ENCODE data around the gene LAMA5.

LAMA5 gene

DNA sequence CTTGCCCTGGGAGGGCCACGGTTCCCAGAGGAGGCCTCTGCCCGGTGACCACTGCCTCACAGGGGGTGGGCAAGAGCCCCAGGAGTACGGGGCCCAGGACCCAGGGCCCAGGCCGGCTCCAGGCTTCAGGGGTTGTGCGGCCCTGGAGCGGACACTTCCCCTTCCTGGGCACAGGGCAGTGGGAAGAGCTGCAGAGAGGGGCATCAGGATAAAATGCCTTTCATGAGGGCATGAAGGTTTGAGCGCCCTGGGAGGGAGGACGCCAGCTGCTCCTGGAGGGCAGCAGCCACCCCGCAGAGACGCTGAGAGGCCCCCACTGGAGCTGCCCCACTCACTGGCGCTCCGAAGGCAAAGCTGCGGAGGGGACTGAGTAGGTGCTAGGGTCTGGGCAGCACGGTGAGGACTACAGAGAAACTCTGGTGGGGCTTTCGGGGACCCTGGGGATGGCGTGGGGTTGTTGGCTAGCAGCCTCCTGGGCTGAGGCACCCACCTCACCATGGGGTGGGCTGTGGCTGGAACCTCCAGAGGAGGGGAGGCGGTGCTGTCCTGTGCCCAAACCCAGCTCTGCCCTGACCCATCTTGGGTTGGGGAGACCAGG is 10.4 kb downstream of the LAMA5 start:
- DNase-seq: no peak

DNA sequence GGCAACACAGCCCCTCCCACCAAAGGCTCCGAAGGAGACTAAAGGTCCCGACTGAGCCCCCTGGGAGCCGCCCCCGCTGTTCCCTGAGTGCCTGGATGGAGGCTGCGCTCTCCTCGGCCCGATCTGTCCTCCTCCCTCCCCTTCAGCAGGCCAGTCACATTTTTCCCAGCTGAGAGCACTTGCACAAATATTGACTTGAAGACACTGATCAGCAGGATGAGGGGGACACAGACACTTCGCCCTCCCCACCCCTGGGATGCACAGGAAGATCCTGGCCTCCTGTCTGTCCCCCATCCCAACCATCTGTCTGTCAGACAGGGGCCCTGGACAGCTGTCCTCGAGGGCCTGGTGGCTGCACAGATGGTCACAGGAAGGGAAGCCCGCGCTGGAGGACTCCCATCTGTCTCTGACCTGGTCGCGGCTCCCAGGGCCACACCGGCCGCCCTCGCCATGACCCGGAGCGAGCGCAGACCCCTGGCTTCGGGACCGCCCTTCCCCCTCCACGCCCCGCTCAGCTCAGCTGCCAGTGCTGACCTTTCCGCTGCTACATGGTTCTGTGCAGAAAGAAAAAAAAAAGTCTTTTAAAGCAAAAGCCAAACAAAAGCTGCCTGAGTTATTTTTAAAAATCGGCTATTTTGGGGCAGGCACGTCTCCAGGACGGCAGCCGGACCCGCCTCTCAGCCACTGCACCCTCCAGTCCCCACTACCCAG is 11.1 kb downstream of the LAMA5 start:
- DNase-seq: no peak

DNA sequence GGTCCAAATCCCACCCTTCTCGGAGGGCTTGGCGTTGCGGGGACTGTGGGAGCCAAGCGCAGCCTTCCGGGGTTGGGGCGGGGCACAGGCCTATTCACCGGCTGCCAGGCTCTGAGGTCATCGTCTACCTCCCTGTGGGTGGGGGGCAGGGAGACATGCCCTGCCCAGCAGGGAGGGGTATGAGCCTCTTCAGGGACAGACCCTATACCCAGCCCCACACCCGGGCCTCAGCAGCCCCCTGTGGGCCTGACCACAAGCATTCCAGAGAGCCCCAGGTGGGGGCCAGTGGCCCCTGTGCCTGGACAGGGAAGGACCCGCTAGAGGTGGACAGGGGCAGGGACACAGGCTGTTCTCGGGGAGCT is 11.6 kb downstream of the LAMA5 start:
- no peak for DNase-seq

DNA sequence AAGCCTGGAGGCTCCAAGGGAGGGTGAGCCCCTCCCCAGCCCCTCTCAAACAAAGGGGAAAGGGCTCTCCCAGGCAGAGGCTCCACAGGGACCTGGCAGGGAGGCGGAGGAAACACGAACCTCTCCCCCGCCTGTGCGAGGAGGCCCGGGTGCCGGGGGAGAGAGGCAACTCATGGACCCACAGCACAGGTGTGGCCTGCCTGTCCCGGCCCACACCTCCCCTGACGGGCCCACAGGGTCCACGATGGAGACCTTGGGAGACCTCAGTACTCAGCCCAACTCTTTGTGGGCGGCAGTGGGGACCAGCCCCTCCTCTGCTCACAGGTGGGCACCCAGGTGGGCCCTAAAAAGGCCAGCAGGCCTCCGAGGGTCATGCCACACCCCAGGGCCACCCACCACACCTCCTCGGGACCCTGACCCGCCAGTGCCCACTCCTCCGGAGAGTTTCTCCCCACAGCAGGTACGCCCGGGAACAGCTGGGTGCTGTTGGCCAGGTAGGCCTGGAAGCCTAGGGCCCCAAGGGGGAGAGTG is 12.2 kb downstream of the LAMA5 start:
- no peak for DNase-seq

DNA sequence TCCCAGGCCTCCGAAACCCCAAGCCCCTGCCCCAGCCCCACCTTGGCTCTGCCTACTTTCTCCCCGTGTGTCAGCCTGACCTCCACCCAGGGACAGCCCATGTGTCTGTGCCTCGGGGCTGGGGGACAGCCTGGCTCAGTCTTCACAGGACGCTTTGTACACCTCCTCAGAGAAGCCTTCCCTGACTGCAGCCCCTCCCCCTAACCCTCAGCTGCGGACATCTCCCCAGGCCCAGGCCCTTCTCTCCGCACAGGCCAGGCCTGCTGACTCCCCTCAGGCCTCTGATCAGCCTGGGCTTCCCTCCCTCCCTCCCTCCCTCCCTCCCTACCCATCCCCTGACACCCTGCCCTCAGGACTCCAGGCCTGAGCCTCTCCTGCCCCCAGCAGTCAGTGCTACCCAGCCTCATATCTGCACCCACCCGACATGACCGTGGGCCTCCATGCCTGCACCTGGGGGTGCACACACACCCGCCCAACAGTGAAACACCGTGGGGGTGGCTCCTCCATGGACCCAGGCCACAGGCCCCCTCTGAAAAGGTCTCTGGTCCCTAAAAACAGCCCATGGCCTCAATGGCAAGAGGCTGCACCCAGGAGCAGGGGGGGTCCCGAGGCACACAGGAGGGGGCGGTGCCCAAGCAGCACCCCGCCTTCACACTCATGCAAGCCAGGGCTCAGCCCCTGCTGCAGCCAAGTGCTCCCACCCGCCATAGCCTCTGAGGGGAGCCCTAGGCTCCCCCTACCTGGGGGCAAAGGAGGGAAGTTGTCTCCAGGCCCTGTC is 12.9 kb downstream of the LAMA5 start:
- DNase-seq: no peak

DNA sequence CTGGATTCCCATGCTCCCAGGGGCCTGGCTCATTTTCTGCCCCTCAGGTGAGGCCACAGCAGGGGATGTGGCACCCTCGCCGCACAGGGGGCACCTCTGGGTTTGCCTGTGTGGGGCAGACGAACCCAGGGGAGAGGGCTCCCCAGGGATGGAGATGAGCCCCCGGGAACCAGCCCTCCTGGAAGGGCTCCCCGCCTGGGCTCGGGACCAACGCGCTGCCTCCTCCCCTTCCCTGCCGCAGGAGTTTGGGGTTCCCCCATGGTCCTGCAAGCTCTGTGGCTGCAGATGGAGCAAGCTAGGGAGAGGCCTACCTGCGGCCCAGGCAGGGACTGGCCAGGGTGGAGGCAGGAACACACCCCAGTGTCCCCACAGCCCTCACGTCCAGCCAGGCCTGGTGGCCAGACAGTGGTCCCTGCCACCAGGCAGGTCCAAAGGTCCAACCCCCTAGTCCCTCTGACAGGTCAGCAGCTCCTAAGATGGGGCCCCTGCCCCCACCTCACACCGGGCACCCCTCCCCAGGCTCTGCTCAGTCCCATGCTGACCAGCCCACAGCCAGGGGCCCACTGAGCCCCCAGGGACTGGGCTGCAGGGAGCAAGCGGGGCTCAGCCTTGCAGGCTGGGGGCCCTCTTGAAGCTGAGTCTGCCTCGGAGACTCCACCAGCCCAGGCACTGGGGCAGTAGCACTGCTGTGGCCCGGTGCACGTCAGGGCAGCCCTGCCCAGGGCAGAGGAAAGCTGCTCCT is 13.7 kb downstream of the LAMA5 start:
- no peak for DNase-seq

DNA sequence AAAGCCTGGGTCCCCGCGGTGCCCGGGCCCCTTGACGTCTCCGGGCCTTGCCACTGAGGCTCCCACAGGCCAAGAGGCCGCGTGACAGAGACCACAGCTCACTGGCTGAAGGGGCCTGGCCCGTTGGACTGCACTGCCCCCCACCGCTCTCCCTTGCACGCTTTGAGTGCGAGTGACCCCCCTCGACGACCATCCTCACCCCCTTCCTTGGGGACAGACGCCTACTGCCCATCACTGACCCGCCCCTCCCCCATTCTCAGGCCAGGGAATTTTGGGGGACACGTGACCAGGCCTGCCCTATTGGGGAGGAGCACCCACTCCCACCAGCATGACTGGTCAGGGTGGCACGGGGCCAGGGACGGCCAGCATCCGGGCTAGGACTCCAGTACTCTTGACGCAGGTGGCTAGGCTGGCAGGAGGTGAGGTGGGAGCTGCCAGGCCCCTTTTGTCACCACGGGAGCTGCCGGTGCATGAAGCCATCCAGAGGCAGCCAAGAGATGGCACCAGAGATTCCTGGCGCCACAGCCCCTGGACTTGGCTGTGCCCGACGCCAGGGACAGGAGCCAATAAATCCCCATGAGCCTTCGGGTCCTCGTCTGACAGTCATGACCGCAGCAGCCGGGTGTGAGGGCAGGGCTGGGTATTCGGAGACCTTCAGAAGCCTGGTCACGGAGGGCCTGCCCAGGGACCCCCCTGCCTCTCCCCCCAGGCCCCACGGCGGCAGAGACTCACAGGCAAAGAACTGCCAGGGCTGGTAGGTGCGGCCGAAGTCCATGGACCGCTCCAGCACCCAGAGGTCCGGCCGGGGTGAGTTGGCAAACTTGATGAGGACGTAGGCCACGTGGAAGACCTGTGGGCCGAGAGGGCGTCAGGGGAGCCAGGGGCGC is 14.5 kb downstream of the LAMA5 start:
- no peak for DNase-seq

DNA sequence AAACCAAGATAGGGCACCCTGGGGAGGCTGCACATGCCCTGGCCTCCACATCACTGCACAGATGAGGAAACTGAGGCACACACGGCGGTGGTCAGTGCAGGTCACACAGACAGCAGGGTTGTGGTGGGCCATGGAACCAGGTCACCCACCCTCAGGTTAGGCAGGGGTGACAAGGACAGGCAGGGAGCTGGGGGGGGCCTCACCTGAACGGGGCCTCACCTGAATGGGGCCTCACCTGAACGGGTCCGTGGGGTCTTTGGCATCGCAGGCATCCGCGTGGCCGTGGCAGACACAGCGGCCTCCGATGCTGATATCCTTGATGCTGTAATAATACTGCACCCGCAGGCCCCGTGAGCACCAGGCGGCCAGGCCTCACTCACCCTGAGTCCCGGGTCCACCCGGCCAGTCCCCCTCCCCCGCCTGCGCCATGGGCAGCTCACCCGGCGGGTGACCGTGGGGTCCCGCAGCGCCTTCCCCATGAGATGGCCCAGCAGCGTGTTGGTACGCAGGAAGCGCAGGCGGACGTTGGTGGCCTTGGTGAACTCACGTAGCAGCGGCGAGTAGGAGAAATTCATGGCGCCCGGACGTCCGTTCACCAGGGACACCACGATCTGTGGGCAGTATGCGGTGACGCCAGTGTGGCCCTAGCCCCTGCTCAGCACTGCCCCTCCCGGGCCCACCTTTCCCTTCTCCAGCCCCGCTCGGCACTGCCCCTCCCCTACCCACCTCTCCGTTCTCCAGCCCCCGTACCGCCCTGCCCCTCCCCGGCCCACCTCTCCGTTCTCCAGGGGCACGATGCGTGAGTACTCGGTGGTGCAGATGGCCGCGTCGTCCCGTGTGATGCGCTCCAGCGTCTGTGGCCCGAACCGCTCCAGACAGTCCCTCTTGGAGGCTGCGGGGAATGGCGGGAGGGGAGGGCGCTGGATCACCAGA is 15.4 kb downstream of the LAMA5 start:
- no peak for DNase-seq

DNA sequence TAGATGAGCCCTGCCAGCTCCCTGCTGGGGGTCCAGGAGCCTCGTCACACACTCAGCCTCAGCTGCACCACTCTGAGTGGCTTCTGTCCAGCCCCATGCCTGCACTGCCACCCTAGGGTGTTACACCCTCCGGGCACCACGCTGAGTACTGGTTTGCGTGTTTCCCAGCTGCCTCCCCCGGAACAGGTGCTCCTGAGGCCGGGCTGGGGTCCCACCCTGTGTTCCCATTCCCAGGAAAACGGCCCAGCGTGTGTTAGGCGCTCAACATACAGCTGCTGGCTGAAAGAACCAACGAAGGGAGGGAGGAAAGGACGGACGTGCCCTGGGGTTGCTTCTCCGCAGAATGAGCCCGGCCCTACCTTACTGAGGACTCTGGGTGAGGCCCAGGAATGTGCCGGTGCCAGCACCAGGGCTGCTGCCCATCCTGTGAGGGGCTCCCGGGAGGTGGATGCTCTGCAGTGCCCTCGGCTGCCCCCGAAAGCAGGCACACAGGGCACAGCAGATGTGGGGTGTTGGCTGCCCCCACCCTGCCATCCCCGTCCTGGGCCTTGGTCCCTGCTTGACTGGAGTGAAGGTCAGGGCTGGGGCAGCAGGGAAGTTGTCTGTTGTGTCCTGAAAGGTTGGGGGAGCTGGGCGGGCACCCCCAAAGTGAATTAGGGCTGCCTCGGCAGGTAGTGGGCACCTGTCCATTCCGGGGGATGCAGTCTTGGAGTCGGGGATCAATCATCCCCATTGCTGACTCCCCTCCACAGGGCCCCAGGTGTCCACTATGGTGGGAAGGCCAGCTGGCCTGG is 16.3 kb downstream of the LAMA5 start:
- DNase-seq: no peak

DNA sequence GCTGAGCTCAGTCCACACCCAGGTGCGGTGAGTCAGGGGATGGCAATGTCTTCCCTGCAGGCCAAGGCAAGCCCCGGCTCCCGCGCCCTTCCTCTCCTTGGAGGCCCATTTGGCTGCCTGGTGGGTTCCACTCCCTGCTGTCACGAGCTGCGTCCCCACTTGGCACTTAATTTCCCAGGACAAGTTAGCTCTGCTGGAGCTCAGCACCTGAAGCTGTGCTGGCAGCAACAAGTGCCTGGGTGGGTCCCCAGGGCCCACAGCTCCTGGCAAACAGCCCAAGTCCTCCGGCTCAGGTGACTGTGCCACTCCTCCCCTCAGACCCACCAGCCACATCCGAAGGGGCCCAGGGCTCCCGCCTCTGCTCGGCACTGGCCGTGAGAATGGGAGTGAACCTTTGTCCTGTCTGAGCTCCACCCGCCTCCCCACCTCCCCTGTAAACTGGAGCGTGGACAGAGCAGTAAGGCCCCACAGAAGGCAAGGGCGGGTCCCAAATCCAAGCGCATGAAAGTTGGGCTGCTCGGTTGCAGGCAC is 16.9 kb downstream of the LAMA5 start:
- DNase-seq: no peak

DNA sequence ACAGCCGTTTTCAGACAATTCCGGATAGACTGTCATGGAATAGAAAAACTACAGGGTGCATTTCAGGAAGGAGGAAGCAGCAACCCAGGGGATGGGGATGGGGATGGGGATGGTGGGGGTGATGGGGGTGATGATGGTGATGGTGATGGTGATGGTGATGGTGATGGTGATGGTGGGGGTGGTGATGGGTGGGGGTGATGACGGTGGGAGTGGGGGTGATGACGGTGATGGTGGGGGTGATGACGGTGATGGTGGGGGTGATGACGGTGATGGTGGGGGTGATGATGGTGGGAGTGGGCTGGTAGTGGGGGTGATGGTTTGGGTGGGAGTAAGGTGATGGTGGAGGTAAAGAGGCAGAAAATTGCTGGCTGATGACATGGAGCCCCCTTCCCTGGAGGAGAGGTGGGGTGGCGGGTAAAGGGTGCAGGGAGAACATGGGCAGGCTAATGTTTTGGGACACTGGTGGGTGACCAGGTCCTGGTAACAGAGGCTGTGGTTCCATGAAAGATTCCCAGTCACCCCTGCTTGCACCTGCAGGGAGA is 17.5 kb downstream of the LAMA5 start:
- DNase-seq: no peak

DNA sequence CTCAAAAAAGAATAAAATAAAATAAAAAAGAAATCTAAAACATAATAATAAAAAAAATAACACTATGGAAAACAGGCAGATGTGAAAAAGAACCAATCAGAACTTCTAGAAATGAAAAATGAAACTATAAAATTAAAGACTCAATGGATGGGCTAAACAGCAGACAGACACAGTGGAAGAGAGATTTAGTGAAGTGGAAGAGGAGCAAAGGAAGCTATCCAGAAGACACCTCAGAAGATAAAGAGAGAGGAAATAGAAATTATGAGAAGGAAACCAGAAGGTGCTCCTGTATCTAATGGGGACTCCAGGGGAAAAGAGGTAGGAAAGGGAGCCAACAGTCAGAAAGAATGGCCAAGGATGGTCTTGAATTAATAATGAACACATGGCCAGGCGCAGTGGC is 18.5 kb downstream of the LAMA5 start:
- DNase-seq: no peak

DNA sequence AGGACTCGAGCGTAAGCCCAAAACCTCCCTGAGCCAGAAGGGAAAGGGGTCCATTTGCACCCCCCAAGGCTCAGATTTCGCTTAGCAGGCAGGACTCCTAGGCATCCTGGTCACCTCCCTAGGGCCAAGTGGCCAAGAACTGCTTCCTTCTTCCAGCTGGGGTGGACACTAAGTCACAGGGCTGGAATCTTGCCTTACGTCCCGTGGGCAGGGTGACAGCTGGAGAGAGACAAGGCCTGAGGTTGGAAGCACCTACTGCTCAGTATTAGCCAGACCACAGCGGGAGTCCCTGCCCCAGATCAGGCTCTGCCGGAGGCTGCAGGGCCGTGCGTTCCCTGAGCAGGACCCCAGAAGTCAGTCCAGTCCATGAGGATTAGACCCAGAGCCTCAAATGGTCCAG is 19.7 kb downstream of the LAMA5 start:
- no peak for DNase-seq

DNA sequence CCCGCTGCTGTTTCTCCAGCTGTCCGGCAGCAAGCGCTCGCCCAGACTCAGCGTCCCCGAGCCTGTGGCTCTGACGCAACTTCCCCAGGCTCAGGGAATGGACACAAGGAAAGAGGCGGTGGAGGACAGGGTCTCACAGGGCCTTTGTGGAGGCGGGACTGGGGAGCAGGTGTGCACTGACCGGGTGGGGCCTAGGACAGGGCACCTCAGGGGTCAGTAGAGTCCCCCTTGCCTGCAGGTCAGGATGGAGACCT is 20.0 kb downstream of the LAMA5 start:
- DNase-seq: no peak

DNA sequence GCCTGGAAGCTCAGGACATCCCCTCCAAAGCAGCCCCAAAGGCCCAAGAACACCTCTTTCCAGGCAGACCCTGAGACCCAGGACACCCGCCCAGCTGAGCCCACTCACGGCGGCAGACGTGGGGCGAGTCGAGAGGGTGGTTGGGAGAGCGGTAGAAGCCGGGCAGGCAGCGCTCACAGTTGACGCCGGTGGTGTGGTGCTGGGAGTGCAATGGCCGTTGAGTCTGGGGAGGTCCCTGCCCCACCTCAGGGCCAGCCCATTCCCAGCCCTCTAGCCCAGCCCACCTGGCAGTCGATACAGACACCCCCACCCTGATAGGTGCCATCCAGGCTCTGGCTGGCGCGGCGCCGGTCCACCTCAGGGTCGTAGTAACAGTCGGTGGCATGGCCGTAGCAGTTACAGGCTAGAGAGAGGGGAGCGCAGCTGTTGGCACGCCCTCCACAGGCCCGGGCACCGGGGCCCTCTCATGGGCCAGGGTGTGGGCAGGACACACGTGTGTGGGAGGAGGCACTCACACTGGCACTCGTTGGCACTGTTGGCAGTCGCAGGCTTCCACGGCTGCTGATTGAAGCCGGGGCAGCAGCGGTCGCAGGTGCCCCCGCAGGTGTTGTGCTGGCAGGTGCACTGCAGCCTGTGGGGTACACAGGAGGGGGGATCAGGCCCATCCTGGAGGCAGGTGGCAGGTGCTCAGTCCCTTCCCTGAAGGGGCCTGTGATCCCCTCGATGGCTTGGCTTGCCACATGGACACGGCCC is 20.5 kb downstream of the LAMA5 start:
- DNase-seq: no peak

DNA sequence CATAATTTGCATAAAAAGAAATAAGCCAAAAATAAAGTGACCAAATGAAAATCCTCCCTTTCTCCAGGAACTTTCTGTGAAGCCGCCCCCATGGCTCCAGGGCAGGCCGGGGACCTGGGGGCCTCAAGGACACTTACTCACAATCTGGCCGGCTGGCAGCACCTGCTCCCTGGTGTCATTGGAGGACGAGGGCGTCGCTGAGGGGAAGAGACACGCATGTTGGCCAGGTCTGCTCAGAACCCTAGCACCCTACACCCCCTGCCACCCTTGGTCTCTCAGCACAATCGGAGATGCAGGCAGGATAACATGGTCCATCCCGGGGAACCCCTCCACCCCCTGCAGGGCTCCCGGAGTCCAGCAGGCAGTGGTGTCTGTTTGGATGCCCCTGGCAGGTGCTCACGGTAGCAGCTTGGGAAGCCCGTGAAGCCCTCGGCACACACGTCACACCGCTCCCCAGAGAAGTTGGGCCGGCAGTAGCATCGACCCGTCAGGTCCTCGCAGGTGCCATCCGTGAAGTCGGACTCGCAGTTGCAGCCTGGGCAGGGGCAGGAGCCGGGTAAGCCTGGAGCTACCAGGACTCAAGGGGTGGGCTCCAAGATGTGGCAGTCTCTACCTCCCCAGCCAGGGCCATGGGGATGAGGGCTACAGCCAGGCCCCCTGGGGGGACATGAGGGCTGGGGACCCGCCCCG is 21.3 kb downstream of the LAMA5 start:
- no peak for DNase-seq

DNA sequence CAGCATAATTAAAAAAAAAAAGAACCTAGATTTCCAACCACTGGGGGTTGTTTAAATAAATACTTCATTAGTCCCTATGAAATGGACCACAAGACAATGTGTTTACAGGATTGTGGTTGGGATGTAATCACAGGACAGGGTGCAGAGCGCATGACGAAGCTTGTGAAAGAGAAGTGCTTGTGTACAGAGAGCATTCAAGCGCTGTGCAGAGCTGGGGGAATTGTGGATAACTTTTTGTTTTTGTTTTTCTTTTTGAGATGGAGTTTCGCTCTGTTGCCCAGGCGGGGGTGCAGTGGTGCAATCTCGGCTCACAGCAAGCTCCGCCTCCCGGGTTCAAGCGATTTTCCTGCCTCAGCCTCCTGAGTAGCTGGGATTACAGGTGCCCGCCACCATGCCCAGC is 22.3 kb downstream of the LAMA5 start:
- no peak for DNase-seq

DNA sequence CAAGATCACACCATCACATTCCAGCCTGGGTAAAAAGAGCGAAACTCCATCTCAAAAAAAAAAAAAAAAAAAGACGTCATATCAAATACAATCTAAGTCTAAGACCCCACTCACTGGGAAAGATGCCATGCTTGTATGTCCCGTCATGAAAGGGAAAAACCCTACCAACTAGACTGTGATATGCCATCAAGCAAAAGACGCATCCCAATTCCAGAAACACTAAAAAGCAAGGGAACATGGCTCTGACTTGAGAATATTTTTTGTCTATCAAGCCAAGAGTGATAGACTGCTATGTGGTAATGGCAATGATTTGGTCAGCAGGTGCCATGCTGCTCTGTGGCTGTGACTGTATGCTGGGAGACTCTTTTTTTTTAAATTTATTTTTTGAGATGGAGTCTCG is 23.0 kb downstream of the LAMA5 start:
- DNase-seq: no peak

DNA sequence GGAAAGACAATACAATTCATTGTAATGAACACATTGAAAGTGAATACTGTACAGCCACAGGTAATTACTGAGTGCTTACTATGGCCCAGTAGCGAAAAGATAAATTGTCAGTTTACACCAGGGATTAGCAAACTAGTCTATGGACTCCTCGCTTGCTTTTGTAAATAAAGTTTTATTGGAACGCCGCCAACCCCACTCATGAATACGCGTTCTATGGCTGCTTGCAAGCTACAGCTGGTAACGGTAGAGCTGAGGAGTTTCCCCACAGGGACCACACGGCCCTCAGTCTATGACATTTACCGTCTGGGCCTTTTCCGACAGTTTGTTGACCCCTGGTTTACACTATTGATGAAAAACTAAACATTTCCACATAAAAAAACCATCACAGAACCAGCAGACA is 24.2 kb downstream of the LAMA5 start:
- DNase-seq: no peak
